ENCODE data around the gene CHRM4. TPM values are rescaled to one million over a fixed set of nuclear protein-coding genes. Genes with fewer than 3 reads are reported as not detected.

The CHRM4 gene
- total RNA-seq, 2 experiments from 2014 or later = 0.09 TPM; not detected in 1

- Histone ChIP-seq H3K9me3 (ENCODE audit: low read length) (no peaks in the 10 kb centered on the region), H3K36me3 (ENCODE audit: insufficient read depth, low read length) (no peaks in the 10 kb centered on the region; the same call in 1 of the 2 replicates), H3K79me2 (ENCODE audit: insufficient read depth, low read depth, low read length) (no peaks in the 10 kb centered on the region), H3K4me2 (ENCODE audit: low read length) (no peak overlapping the region), H3K27ac (ENCODE audit: low read depth, low read length, poor library complexity, severe bottlenecking) (no peak overlapping the region), H3K4me3 (ENCODE audit: low read depth, low read length, poor library complexity, severe bottlenecking) (no peak overlapping the region), H2AFZ (ENCODE audit: low read length) (no peak overlapping the region), H4K20me1 (ENCODE audit: insufficient read depth, low read length) (no peaks in the 10 kb centered on the region), H3K9me2 (ENCODE audit: insufficient read depth, low read length) (no peaks in the 10 kb centered on the region), H3K4me1 (ENCODE audit: insufficient read depth, low read length, poor library complexity, severe bottlenecking) (peaks cover 11% of the 10 kb centered on the region)
- TF ChIP-seq EZH2phosphoT487 (IDR thresholded peaks at IDR 0.05; ENCODE audit: borderline replicate concordance, low read depth, low read length) = no peak
- no peak for TF ChIP-seq CTCF (conservative IDR thresholded peaks at IDR 0.05; ENCODE audit: low read length)
- ChIA-PET CTCF (ENCODE audit: unreplicated experiment) (no interaction called here), POLR2A (interaction anchor here (0.6 kb wide), 1 partner anchor 373 kb away, joined by 4 read pairs; no protein-coding TSS in a partner anchor)
- intact Hi-C loops (cut with micrococcal nuclease; ENCODE audit: unreplicated experiment) = no loop called here
- BruUV-seq (replicated peaks) = no TSS peak
- DNase-seq (ENCODE audit: low spot score) = no peak
Observed at GRCh38 chr11:46383974-46384701, 7.4 kb downstream of the CHRM4 start.

- no peak for DNase-seq (ENCODE audit: low spot score)
- H3K9me2 ChIP-seq (ENCODE audit: insufficient read depth, low read length) = no peaks in the 10 kb centered on the region
- no peak overlapping the region for H3K27ac ChIP-seq (ENCODE audit: low read depth, low read length, poor library complexity, severe bottlenecking)
- no peaks in the 10 kb centered on the region for H4K20me1 ChIP-seq (ENCODE audit: insufficient read depth, low read length)
- H3K4me2 ChIP-seq (ENCODE audit: low read length) = no peak overlapping the region
- 0 out of 2 replicates have a peak, but pooled peaks have one; percentile 14 for TF ChIP-seq CTCF (conservative IDR thresholded peaks at IDR 0.05; ENCODE audit: low read length)
- TF ChIP-seq EZH2phosphoT487 (IDR thresholded peaks at IDR 0.05; ENCODE audit: borderline replicate concordance, low read depth, low read length) = no peak
- H2AFZ ChIP-seq (ENCODE audit: low read length) = no peak overlapping the region
- CTCF ChIA-PET (ENCODE audit: unreplicated experiment) = no interaction called here
- intact Hi-C loops (cut with micrococcal nuclease; ENCODE audit: unreplicated experiment) = no loop called here
- peaks cover 11% of the 10 kb centered on the region for H3K4me1 ChIP-seq (ENCODE audit: insufficient read depth, low read length, poor library complexity, severe bottlenecking)
- H3K79me2 ChIP-seq (ENCODE audit: insufficient read depth, low read depth, low read length) = no peaks in the 10 kb centered on the region
- no peak overlapping the region for H3K4me3 ChIP-seq (ENCODE audit: low read depth, low read length, poor library complexity, severe bottlenecking)
- H3K9me3 ChIP-seq (ENCODE audit: low read length) = no peaks in the 10 kb centered on the region
- H3K36me3 ChIP-seq (ENCODE audit: insufficient read depth, low read length) = peaks cover 3% of the 10 kb centered on the region
- POLR2A ChIA-PET = no interaction called here
- BruUV-seq (replicated peaks) = no TSS peak
Observed at GRCh38 chr11:46383404-46383758, 8.2 kb downstream of the CHRM4 start.

- no TSS peak for BruUV-seq (replicated peaks)
- no peak for DNase-seq (ENCODE audit: low spot score)
- H3K4me2 ChIP-seq (ENCODE audit: low read length) = no peak overlapping the region
- CTCF ChIA-PET (ENCODE audit: unreplicated experiment) = no interaction called here
- no peak for TF ChIP-seq EZH2phosphoT487 (IDR thresholded peaks at IDR 0.05; ENCODE audit: borderline replicate concordance, low read depth, low read length)
- TF ChIP-seq CTCF (conservative IDR thresholded peaks at IDR 0.05; ENCODE audit: low read length) = peak; percentile 60
- H3K36me3 ChIP-seq (ENCODE audit: insufficient read depth, low read length) = peaks cover 9% of the 10 kb centered on the region
- H3K9me3 ChIP-seq (ENCODE audit: low read length) = no peaks in the 10 kb centered on the region
- no peak overlapping the region for H2AFZ ChIP-seq (ENCODE audit: low read length)
- intact Hi-C loops (cut with micrococcal nuclease; ENCODE audit: unreplicated experiment) = no loop called here
- no peaks in the 10 kb centered on the region for H3K79me2 ChIP-seq (ENCODE audit: insufficient read depth, low read depth, low read length)
- H4K20me1 ChIP-seq (ENCODE audit: insufficient read depth, low read length) = no peaks in the 10 kb centered on the region
- peaks cover 11% of the 10 kb centered on the region for H3K4me1 ChIP-seq (ENCODE audit: insufficient read depth, low read length, poor library complexity, severe bottlenecking)
- H3K4me3 ChIP-seq (ENCODE audit: low read depth, low read length, poor library complexity, severe bottlenecking) = no peak overlapping the region
- no peak overlapping the region for H3K27ac ChIP-seq (ENCODE audit: low read depth, low read length, poor library complexity, severe bottlenecking)
- POLR2A ChIA-PET = no interaction called here
- no peaks in the 10 kb centered on the region for H3K9me2 ChIP-seq (ENCODE audit: insufficient read depth, low read length)
Observed at GRCh38 chr11:46382646-46383403, 8.8 kb downstream of the CHRM4 start.
